Rectal smooth muscle tissue (tissue), 1 donor: ENCODE results near the gene NCOA7.
"Not testable (repeated sequence)": the region's sequence is repeated elsewhere in the genome, so short reads cannot be mapped to it uniquely, and the experiment has no call there.

ENCODE experiments used
- H3K27ac ChIP-seq: one replicate; pipeline ENCODE4 v1.7.0; 2013; ENCODE audit warnings: low read depth, low read length, inconsistent platforms
- H3K27me3 ChIP-seq: one replicate; pipeline ENCODE4 v1.7.0; 2013; ENCODE audit warnings: low read length; ENCODE audit not compliant: control insufficient read depth, insufficient read depth
- H3K36me3 ChIP-seq: one replicate; pipeline ENCODE4 v1.7.0; 2013; ENCODE audit warnings: low read length; ENCODE audit not compliant: control insufficient read depth, insufficient read depth
- H3K4me1 ChIP-seq: one replicate; pipeline ENCODE4 v1.7.0; 2013; ENCODE audit warnings: low read length; ENCODE audit not compliant: control insufficient read depth, insufficient read depth
- H3K4me3 ChIP-seq: one replicate; pipeline ENCODE4 v1.7.0; 2013; ENCODE audit warnings: low read length
- H3K9ac ChIP-seq: one replicate; pipeline ENCODE4 v1.7.0; 2013; ENCODE audit warnings: low read length

Gene NCOA7

DNA sequence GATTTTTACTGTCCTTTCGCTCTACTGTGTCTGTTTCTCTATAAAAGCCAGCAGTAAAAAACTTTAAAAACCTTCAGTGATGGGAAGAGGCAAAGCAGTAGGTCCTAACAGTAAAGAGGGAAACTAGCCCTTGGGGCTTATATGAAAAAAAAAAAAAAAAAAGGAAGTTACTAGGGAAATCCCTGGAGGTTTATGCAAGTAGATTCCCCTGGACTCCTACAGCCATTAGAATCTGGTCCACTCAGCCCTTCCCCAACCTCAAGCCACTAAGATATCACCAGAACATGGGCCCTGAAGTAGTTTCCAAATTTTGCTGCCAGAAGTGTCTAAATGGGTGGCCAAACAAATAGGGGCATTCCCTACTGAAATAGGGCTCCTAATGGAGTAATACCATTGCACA lies 95.3 kb downstream of the NCOA7 start:
- Histone ChIP-seq H3K27ac (no peak overlapping the region), H3K9ac (no peak overlapping the region), H3K4me1 (no peaks in the 10 kb centered on the region), H3K4me3 (no peak overlapping the region), H3K36me3 (no peaks in the 10 kb centered on the region), H3K27me3 (no peaks in the 10 kb centered on the region)

DNA sequence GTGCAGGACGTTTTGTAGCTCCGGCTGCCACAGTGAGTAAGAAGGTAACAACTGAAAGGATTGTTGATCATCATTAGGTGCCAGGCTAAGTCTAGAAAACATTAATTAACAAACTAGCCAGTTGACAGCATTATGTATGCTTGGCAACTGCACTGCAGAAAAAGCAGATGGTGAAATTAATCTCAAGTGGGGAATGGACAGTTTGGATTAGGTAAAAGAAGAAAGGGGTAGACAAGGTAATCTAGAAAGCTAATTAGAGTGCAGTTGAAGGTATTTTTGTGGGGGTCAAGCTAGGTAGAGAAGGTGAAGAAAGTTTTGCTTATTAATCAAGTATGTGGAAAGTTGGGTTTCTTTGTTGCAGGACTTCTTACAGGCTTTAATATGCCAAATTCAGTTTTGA lies 96.2 kb downstream of the NCOA7 start:
- no peak overlapping the region for H3K4me3 ChIP-seq
- no peak overlapping the region for H3K9ac ChIP-seq
- H3K36me3 ChIP-seq, result no peaks in the 10 kb centered on the region
- H3K27me3 ChIP-seq, result no peaks in the 10 kb centered on the region
- no peaks in the 10 kb centered on the region for H3K4me1 ChIP-seq
- H3K27ac ChIP-seq, result no peak overlapping the region

DNA sequence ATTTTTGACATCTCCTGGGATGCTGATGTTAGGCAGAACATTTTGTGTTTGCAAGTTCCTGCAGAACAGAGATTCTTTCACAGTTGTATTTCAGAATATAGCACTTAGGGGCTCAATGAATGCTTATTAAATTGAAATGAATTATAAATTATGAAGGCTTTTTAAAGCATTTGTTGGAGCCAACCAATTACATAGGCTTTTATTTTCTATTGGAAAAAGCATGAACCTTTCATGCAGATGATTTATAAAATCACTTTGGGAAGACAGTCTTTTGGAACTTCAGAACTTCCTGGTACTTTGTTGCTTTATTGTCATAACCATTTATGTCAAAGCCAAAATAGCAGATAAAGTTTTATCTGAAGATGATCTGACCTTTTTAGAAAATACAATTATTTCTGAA lies 96.6 kb downstream of the NCOA7 start:
- Histone ChIP-seq H3K4me3 (no peak overlapping the region), H3K27me3 (no peaks in the 10 kb centered on the region), H3K9ac (no peak overlapping the region), H3K27ac (no peak overlapping the region), H3K4me1 (no peaks in the 10 kb centered on the region), H3K36me3 (no peaks in the 10 kb centered on the region)

DNA sequence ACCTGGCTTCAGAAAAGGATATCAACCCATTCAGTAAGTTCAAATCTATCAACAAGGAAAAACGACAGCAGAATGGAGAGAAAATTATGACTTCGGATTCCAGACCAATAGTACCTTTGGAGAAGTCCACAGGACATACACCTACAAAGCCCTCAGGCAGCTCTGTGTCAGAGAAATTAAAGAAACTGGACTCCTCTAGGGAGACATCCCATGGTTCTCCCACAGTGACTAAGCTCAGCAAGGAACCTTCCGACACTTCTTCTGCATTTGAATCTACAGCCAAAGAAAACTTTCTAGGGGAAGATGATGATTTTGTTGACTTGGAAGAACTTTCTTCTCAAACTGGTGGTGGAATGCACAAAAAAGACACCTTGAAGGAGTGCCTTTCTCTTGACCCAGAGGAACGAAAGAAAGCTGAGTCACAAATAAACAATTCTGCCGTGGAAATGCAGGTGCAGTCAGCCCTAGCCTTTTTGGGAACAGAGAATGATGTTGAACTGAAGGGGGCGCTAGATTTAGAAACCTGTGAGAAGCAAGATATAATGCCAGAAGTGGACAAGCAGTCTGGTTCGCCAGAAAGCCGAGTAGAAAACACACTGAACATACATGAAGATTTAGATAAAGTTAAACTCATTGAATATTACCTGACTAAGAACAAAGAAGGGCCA lies 98.4 kb downstream of the NCOA7 start:
- no peaks in the 10 kb centered on the region for H3K4me1 ChIP-seq
- no peaks in the 10 kb centered on the region for H3K36me3 ChIP-seq
- no peak overlapping the region for H3K4me3 ChIP-seq
- no peaks in the 10 kb centered on the region for H3K27me3 ChIP-seq
- no peak overlapping the region for H3K9ac ChIP-seq
- no peak overlapping the region for H3K27ac ChIP-seq

DNA sequence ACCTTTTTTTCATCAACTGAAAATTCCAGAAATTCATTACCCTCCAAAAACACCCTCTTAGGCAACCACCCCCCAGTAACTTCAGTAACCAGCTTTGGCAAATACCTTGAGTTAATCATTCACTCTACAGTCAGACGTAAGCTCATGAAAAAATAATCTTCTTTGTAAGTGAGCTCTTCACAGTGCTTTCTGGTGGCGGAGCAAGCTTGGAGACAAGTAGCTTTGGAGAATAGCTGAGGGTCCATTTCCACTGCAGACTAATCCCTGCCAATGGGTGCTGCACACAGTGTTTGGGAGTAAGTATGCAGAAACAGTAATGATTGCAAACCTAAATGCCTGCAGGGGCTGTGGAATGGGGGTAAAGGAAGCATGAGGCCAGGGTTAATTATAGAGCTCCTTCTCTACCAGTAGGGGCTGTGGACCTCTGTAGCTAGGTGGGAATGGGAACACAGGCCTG lies 109.0 kb downstream of the NCOA7 start:
- Histone ChIP-seq H3K27me3 (no peaks in the 10 kb centered on the region), H3K9ac (no peak overlapping the region), H3K4me1 (no peaks in the 10 kb centered on the region), H3K27ac (no peak overlapping the region), H3K36me3 (no peaks in the 10 kb centered on the region), H3K4me3 (no peak overlapping the region)

DNA sequence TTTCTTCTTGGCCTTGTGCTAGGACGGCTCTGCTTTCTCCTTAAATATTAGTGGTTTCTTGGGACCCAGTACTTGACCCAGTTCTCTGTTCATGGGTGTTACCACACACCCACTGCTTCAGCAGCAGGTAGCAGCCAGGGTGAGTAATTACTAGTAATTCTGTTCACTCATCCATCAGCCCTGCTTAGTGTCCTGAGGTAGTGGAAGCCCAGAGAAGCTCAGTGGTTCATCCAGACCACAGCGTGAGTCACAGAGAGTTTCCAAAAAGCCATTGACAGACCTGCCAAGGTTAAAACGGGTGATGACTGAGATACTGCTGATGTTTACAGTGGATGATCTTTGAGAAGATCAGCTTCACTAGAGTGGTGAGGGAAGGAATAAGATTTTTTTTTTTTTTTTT lies 114.1 kb downstream of the NCOA7 start:
- H3K27ac ChIP-seq, result no peak overlapping the region
- H3K4me1 ChIP-seq, result no peaks in the 10 kb centered on the region
- H3K9ac ChIP-seq, result no peak overlapping the region
- H3K27me3 ChIP-seq, result no peaks in the 10 kb centered on the region
- no peaks in the 10 kb centered on the region for H3K36me3 ChIP-seq
- no peak overlapping the region for H3K4me3 ChIP-seq

DNA sequence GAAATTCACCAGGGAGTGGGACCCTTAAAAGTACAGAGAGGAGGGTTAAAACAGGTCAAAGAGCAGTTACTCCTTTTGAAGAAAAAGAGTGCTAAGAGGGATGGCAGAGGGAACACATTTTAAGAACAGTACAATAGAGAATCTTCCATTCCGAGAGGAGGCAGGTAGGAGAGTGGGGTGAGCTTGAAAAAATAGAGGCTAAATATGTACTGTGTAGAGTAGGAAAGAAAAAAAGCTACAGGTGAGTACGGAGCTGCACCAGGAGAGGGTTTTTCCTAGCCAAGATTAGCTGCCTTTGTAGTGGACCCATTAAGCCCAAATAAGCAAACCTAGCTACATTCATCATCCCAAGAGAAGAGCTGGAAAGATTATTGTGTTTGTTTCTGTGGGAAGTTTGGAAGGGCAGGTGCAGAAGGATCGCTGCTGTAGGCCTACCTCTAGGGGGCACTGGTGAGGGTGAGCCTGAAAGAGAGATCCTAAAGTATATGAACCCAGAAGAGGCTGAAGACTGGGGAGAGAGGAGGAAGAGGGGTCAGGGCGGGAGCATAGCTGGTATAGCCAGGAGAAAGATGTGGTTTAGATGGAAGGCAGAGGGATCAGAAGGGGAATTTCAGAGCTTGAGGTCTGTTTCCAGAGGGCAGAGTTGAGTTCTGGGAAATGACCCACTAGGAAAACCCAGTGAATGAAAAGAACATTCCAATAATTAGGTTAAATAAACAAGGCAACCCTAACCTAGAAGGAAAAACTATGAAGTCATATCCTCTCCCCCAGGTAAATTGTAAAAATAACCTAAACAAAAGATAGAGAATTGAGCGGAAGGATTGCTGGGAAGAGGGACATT lies 115.6 kb downstream of the NCOA7 start:
- no peaks in the 10 kb centered on the region for H3K36me3 ChIP-seq
- H3K27me3 ChIP-seq, result no peaks in the 10 kb centered on the region
- no peak overlapping the region for H3K27ac ChIP-seq
- no peak overlapping the region for H3K9ac ChIP-seq
- no peak overlapping the region for H3K4me3 ChIP-seq
- no peaks in the 10 kb centered on the region for H3K4me1 ChIP-seq

DNA sequence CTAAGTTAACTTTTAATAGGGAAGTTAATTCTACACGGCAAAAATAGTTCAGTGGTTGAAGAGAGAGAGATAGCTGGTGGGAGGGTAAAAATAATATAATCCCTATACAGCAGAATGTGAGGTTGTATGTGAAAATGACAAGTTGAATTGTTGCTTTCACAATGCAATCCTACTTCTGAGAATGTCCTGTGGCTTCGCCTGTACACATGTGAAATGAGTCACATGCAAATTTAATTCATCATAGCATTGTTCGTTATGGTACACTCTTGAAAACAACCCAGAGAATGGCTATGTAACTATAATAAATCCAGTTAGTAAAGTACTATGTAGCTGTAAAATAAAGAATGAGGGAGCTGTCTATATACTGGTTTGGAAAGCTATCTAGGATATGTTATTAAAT lies 119.8 kb downstream of the NCOA7 start:
- no peaks in the 10 kb centered on the region for H3K36me3 ChIP-seq
- no peak overlapping the region for H3K4me3 ChIP-seq
- H3K9ac ChIP-seq, result no peak overlapping the region
- no peak overlapping the region for H3K27ac ChIP-seq
- H3K4me1 ChIP-seq, result no peaks in the 10 kb centered on the region
- no peaks in the 10 kb centered on the region for H3K27me3 ChIP-seq

DNA sequence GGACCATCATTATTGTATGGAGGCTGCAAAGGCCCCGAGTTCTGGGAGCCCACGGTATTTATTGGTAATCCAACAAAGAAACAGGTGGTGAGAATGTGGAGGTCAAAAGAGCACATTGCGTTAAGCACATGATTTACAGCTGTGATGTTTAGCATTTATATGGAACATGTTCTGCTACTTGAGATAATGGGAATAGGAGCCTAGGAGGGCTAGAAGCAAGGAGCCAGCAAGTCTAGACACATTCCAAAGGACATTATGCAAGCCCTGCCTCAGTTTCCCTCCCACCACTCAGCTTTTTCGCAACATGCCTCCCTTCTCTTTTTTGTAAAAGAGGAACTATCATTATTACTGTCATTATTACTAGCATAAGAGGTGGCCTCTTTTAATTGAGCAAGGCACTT lies 120.3 kb downstream of the NCOA7 start:
- H3K4me1 ChIP-seq, H3K4me3 ChIP-seq, H3K27me3 ChIP-seq, H3K36me3 ChIP-seq, H3K27ac ChIP-seq, H3K9ac ChIP-seq: not testable (repeated sequence)

DNA sequence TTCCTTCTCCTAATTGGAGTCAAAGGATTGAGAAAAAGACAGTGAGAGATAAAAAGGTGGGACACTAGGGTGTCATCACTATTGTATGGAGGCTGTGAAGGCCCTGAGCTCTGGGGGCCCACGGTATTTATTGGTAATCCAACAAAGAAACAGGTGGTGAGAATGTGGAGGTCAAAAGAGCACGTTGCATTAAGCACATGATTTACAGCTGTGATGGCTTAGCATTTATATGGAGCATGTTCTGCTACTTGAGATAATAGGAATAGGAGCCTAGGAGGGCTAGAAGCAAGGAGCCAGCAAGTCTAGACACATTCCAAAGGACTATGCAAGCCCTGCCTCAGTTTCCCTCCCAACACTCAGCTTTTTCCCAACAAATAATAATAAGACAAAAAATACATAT lies 121.7 kb downstream of the NCOA7 start:
- not testable (repeated sequence) for H3K4me1 ChIP-seq, H3K36me3 ChIP-seq, H3K9ac ChIP-seq, H3K4me3 ChIP-seq, H3K27me3 ChIP-seq, H3K27ac ChIP-seq

DNA sequence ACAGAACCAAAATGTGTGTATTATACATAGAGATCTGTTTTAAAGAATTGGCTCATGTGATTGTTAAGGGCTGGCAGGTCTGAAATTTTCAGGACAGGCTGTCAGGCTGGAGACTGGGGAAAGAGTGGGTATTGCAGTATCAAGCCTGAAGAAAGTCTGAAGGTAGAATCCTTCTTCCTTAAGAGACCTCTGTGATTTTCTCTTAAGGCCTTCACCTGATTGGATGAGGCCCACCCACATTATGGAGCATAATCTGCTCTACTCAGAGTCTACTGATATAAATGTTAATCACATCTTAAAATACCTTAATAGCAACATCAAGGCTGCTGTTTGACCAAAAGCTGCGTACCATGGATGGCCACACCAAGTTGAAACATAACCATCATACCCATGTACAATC lies 122.4 kb downstream of the NCOA7 start:
- no peak overlapping the region for H3K9ac ChIP-seq
- H3K36me3 ChIP-seq, result no peaks in the 10 kb centered on the region
- no peaks in the 10 kb centered on the region for H3K27me3 ChIP-seq
- no peaks in the 10 kb centered on the region for H3K4me1 ChIP-seq
- no peak overlapping the region for H3K4me3 ChIP-seq
- no peak overlapping the region for H3K27ac ChIP-seq

DNA sequence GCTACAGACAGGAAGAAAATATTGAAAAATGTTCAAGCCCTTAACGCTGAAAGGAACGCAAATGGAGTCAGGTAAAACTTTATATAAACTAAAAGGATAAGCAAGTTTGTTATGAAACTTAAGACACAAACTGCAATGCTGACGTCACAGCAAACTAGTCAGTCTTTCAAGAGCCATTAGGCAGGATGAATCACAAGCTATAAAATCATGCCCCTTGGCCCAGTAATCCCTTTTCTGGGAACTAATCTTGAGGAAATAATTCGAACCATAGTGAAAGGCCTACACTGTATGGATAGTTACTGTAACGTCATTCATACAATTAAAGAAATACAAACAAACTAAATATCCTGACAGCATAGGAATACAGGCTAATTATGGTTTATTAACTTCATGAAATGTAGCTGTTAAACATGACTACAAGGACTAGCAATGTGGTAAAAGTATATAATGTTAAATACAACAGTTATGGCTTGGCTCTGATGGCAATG lies 123.1 kb downstream of the NCOA7 start:
- Histone ChIP-seq H3K27me3 (no peaks in the 10 kb centered on the region), H3K27ac (no peak overlapping the region), H3K9ac (no peak overlapping the region), H3K36me3 (no peaks in the 10 kb centered on the region), H3K4me1 (no peaks in the 10 kb centered on the region), H3K4me3 (no peak overlapping the region)

DNA sequence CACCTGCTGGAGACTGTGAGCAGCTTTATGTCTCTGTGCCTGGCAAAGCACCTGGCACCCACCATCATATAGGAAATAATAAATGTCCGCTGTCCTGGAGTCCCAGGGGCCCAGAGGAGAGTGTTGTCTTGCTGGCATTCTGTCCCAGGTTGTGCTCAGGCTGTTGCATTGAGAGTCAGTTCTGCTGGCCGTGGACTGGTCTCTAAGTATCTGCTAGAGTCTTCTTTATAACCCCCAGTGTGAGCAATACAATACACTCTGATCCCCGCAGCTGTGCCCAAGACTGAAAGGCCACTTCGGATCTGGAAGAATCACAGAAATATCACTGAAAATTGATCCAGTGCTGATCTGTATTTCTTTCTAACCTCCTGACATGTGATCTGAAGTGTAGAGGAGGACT lies 127.5 kb downstream of the NCOA7 start:
- H3K27me3 ChIP-seq, result no peaks in the 10 kb centered on the region
- H3K27ac ChIP-seq, result peak overlapping the region; percentile 8
- no peaks in the 10 kb centered on the region for H3K4me1 ChIP-seq
- no peak overlapping the region for H3K4me3 ChIP-seq
- H3K9ac ChIP-seq, result no peak overlapping the region
- peaks cover 4% of the 10 kb centered on the region for H3K36me3 ChIP-seq
